GM21447 (cell line): ENCODE results near the gene PPP1R9B.

Experiments used
- ATAC-seq: cut with Tn5 transposase; IDR thresholded peaks from one replicate; pipeline ENCODE4 v1.9.1; 2021; ENCODE audit not compliant: unreplicated experiment

The PPP1R9B gene

GRCh38 chr17:50110591-50111349 is 39.7 kb downstream of the PPP1R9B start:
- ATAC-seq = no peak

- ATAC-seq = no peak
Measured at GRCh38 chr17:50109785-50110184, 40.7 kb downstream of the PPP1R9B start.

DNA sequence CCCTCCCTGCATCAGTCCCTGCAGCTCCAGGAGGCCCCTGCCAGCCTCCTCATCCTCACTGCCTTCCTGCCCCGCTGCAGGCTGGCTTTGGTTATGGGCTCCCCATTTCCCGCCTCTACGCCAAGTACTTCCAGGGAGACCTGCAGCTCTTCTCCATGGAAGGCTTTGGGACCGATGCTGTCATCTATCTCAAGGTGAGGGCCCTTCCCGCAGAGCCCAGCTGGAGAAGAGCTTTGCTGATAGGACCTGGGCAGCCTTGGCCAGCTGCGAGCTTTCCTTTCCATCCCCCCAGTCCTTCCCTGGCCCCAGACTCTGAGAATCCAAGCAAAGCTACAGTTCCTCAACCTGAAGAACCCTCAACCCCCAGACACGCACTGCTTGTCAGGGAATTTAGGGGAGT is 41.3 kb downstream of the PPP1R9B start:
- no peak for ATAC-seq

DNA sequence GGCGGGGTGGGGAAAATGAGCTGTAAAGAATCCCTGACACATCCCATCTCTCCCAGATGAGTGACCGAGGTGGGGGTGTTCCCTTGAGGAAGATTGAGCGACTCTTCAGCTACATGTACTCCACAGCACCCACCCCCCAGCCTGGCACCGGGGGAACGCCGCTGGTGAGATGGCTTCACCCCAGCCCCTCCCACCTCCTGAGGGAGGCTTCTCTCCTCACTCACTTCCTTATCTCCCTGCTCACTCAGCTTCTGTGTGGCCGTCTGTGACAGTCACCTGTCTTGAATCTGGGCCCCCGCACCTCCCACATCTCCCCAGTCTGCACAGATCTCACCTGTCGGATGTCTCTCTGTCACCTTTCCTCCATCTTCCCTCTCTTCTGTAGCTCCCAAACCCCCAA is 41.9 kb downstream of the PPP1R9B start:
- no peak for ATAC-seq

GRCh38 chr17:50107790-50108414 is 42.6 kb downstream of the PPP1R9B start:
- ATAC-seq = no peak

DNA sequence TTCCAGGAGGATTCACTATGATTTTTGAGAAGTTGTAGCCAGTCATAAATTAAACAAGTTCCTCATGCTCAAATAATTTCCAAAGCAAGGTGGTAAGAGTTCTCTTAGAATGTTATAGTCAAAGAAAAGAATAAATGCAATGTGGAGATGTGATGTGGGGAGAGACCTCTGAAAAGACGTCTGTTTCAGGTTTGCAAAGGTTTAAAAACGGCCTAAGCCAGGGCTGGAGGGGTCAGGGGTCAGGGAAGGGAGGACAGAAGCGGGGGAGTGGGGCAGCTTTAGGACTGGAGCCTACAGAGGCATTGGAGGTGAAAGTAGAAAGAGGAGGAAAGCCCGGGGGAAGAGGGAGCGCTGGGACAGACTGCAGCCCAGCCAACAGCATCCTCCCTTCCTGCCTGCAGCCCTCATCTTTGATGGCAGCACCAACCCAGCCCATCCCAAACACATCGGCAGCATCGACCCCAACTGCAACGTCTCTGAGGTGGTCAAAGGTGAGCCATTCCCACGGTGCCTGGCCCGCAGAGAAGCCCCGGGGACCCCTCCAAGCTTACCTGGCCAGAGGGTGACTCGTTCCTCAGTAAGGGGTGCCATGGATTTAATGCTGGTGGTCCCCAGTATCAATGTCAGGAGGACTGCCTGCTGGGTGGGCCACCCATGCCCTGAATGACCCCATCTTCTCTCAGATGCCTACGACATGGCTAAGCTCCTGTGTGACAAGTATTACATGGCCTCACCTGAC is 43.9 kb downstream of the PPP1R9B start:
- ATAC-seq = no peak

- no peak for ATAC-seq
Measured at GRCh38 chr17:50105811-50106210, 44.7 kb downstream of the PPP1R9B start.

DNA sequence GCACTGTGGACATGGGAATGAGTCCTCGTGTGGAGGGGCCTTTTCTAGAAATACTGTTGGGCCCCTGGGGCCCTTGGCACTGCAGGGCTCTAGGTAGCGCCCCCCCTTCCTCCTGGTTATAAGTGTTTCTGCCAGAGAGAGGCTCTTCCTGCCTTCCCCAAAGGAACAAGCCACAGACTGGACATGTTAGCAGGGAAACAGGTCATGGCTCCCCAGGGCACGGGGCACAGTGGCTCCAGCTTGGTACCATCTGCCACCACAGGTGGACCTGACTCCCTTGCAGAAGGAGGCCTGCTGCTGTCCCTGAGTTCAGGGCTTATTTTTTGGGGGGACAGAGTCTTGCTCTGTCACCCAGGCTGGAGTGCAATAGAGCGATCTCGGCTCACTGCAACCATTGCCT is 46.5 kb downstream of the PPP1R9B start:
- ATAC-seq = no peak

- no peak for ATAC-seq
Measured at GRCh38 chr17:50103252-50103651, 47.2 kb downstream of the PPP1R9B start.

GRCh38 chr17:50102164-50102991 is 48.1 kb downstream of the PPP1R9B start:
- ATAC-seq = no peak

DNA sequence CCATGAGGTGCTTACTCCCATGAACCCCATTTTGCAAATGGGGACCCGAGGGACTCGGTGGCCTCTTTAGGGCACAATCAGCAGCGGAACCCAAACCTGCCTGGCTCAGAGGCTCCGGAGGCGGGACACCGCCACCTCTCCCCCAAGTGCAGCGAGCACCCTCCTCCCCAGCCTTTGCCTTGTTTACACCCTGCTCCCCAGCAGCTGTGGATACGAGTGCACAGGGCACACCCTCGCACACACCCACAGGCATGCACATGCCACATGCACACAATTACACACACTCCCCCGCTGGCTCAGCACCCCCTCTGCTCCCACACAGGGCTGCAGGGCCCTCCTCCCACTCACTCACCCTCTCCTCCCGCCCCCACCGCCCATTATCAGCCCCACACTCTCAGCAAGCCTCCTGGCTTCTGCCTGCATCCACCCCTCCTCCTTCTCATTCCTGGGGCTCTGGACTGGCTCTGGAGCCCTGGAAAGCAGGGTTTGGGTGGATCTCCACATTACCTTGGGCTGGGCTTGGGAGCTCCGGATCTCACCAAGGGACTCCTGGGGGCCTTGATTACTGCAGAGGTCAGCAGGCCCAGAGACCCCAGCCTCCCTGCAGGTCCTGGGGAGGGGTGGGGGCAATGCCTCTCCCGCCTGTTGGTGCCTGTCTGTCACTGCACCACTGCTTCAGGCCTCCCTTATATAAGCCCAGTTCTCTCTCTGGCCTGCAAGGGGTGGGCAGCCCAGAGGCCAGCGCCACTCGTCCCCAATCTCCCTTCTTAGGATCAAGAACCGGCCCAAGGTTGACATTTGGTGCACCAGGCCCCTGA is 48.9 kb downstream of the PPP1R9B start:
- no peak for ATAC-seq

DNA sequence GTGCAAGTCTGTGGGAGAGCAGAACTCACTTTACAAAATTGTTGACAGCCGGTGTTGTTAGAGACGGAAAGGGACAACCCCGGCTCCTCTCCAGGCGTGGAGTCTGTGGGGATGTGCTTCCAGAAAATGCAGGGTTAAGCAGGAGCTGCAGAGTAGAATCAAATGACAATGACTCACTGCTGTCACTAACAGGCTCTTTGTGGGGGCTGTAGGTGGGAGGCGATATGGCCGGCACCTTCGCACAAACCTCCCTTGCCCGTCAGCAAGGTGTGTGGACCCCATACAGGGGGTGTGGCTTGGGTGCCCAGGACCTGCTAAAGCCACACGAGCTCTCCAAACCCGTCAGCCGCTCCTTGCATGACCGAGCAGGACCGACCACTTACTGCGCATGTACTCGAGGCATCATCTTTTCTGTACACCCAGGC is 49.5 kb downstream of the PPP1R9B start:
- no peak for ATAC-seq

- ATAC-seq = no peak
Measured at GRCh38 chr17:50100480-50100883, 50.0 kb downstream of the PPP1R9B start.

- ATAC-seq = no peak
Measured at GRCh38 chr17:50099003-50099402, 51.5 kb downstream of the PPP1R9B start.

- no peak for ATAC-seq
Measured at GRCh38 chr17:50098583-50098982, 51.9 kb downstream of the PPP1R9B start.

DNA sequence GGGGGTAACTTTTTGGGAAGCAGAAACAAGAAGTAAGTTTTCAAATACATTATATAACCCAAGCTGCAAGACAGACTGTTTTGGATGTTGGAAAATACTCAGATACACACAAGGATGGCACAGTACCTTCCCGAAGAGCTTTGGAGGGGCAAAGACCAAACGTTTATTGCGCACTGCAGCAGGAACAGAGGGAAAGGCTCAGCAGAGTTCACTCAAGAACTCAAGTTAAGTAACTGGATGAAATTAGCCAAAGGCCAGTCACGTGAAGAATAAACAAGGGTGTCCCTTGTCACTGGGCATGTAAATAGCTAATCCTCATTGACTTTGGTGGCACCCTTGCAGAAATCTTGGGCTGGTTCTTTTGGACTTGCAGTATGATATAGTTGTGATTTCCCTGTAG is 52.6 kb downstream of the PPP1R9B start:
- ATAC-seq = no peak

GRCh38 chr17:50097455-50097854 is 53.0 kb downstream of the PPP1R9B start:
- no peak for ATAC-seq

DNA sequence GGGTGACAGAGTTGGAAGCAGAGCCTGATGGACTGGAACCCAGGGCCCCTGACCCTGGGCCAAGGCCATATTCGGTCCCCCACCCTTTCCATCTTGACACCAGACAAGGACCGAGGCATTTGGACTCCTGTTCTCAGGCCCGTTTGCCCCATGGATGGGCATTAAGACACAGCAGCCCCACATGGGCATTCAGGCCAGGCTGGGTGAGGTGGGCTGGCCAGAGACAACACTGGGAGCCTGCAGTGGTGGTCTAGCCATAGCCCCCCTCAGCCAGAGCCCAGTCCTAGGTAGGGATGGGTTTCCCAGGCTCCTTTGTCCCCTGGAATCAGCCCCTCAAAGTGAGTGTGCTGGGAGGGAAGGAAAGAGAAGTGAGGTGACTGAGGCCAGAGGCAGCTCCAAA is 53.7 kb downstream of the PPP1R9B start:
- ATAC-seq = no peak

- ATAC-seq = no peak
Measured at GRCh38 chr17:50096092-50096491, 54.4 kb downstream of the PPP1R9B start.

DNA sequence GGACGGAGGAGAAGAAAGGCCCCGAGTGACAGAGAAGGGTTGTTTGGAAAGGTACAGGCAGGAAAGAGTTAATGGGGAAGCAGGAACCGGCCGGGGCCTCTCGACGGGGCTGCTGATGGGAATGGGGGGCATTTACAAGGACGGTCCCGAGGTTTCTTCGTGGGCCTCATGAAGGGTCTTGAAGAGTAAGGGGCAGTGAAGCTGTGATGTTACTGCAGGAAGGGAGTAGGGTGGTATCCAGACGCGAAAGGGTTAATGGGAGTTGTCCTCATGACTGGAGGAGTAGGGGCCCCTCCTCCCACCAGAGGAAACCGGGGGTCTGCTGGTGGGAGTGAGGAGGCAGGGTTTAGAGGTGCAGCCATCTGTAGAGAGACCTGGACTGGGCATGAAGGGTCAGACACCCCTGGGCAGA is 54.8 kb downstream of the PPP1R9B start:
- no peak for ATAC-seq
